GM19099 (cell line): ENCODE data around the gene LRRC19.

Source experiments
- POLR2A ChIP-seq: IDR thresholded peaks from 3 replicates; pipeline ENCODE4 v1.6.1; 2011; ENCODE audit warnings: low read depth; ENCODE audit not compliant: insufficient read length; ENCODE audit errors: extremely low read depth

Gene LRRC19, protein sequence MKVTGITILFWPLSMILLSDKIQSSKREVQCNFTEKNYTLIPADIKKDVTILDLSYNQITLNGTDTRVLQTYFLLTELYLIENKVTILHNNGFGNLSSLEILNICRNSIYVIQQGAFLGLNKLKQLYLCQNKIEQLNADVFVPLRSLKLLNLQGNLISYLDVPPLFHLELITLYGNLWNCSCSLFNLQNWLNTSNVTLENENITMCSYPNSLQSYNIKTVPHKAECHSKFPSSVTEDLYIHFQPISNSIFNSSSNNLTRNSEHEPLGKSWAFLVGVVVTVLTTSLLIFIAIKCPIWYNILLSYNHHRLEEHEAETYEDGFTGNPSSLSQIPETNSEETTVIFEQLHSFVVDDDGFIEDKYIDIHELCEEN

DNA sequence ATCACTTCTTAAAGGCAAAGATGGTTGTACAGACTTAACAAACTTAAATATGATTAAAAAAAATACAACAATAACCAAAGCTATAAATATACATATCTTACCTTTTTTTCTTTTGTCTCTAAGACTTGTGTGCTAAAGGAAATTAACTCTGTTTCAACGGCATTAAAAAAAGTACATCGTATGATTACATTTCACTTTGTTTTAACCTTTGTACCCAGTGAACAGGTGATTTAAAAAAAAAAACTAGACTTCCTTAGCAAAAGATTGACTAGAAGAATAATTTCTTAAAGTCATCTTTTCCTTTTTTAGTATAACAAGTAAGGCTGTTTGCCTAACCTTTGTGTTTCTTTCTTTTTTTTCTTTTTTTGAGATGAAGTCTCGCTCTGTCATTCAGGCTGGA lies at the start of gene LRRC19:
Gene LRRC19, minus strand, starts transcription at position 182 of the 400 bp plus-strand sequence. CDS start 5,978 bp downstream, outside the sequence.
- TF ChIP-seq POLR2A: no peak

DNA sequence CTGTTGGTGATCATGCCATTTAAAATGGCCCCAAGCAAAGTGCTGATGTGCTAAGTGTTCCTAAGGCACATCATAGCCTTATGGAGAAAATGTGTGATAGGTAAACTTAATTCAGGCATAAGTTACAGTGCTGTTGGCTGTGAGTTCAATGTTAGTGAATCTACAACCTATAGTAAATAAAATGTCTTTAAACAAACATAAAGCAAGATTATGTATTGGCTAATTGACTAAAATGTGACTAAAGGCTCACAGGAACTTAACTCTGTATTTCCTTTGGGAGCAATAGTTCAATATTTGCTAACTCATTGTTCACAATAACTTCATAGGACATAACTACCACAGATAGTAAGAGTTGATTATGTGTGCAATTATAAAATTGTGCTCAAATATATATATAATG lies 49.4 kb upstream of the LRRC19 start:
- no peak for TF ChIP-seq POLR2A

DNA sequence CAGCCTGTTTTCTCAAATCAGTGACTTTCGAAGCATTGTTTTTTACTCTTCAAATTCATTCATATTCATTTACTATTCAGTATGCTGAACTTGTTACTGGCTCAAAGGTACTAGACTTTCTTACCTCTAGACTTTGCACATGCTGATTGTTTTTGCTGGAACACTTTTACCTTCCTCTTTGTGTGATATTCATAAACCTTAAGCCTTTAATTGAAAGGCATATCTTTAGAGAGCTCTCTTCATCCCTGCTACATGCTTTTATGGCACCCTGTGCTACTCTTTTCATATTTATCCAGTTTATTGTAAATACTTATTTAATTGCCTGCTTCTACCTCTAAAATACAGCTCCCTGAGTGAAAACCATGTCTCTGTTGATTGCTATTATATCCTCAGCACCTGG lies 48.7 kb upstream of the LRRC19 start:
- no peak for TF ChIP-seq POLR2A

DNA sequence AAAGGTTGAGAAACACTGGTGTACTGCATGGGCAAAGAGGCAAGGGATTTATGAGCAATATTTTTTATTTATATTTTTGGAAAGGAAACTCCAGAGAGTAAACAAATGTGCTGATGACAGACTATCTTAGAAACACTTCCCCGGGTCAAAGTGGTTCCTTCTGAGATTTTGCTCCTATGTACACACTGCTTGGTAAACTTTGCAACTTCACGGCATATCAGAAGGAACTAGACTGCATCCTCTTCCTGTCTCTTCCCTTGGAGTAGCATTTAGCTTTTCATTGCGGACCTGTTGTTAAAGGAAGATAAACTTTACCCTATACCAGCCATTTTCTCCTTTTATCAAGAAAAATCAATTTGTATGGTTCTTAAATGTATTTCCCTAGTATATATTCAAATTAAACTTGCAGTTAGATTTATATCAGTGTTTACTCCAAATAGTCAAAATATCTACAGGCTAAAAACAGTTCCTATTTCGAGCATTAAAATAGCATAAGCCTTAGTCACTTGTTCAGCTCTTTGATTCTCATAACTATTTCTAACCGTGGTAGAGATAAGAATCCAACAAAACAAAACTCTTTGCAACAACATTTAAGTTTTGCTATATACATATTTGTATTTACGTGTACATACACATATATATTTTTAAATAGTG lies 48.0 kb upstream of the LRRC19 start:
- TF ChIP-seq POLR2A: no peak

DNA sequence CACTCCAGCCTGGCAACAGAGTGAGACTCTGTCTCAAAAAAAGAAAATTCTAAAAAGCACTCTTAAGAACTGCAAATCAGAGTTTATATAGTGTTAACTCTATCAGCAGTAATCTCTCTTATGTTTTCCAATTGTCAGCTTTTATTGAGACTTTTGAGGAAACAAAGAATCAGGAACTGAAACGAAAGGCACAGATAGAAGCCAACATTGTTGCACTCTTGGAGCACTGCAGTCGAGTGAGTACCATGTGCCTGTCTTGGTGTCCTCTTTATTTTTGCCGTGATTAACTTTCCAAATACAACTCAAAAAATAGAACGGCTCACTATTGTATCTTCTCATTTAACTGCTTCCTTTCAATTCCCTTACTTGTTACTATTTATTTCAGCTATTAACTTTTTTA lies 41.7 kb upstream of the LRRC19 start:
- TF ChIP-seq POLR2A: no peak

DNA sequence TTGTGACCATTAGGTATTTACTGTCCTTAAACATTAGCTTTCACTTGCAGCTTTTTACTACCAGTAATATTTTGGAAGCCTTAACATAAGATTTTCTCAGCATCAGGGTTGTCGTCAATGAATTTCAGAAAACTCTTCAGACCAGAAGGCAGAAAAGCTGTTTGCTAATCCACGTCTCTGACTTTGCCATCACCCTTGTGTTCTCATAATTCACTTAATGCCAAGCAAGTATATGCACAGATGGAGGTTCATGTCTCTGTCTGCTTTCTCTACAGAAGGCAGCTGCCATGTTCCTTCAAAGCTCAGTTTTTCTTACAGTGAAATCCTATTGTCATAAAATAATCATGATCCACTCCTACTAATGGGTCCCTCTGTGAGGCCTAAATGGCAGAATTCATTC lies 37.7 kb upstream of the LRRC19 start:
- TF ChIP-seq POLR2A: no peak

DNA sequence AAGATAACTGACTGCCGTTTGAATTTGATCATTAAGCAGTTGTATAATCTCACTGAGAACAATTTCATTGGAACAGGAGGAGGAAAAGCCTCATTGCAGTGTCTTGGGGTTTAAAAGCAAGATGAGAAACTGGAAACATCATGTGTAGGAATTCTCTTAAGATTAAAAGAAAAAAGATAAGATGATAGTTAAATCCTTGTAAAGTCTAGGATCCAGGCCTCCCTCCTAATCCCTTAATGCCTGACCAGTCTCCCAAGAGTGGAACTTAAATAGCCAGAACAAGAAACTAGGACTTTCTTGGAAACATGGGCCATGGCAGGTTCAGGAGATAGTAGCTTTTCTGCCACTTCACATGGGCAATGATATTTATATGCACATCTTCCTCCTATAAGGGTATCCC lies 37.0 kb upstream of the LRRC19 start:
- TF ChIP-seq POLR2A: no peak

DNA sequence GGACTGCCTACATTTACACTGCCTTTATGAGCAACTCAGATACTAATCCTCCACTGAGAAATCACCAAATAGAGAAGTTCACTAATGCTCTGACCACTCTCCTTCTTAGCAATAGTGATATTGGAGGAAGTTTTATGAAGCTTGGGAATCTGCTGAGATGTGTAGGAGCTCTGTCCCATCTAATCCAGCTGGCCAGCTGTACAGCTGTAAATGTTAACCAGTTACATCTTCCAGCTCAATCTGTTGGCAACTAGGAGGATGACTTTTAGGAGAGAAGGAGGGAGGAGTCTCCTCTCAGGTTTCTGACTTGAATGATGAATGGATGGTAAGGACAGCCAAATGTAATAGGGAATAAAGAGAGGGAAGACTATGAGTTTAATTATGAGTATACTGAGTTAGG lies 36.3 kb upstream of the LRRC19 start:
- no peak for TF ChIP-seq POLR2A

DNA sequence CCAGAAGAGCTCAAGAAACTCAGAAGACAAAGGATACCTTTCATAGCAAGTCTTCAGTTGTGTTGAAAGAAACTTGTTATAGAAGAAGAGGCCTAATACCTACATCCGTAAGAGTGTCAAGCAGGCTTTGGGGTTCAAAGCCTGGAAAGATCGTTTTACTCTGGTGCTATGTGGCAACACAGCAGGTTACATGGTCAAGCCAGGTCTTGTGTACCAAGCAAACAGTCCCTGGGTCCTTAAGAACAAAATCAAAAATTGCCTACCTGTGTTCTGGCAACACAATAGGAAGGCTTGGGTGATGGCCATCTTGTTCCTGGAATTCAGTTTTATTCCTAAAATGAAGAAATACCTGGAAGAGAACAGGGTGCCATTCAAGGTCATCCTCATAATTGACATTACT lies 32.0 kb upstream of the LRRC19 start:
- TF ChIP-seq POLR2A: no peak

DNA sequence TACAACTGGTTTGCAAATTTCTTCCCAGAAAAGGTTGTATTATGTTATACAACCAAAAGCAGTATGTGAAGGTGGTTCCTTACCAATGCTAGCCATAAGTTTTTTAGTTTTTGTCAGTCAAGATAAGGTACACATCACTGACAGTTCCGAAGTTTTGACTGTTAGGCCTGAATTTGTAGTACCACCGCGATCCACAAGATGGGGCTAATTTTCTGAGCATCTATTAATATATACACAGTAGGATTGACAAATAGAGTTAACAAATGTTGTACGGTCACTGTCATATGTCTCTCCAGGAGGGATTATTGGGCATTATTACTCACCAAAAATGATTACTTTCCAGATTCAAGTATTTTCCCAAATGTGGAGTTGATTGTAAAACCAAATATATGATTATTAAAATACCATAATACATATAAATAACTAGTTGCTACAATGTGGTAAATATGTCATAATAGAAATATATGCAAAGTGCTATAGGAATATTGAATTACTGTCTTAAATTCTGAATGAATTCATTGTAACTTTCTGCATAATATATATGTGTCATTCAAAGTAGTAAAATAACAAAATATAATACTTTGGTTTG lies 28.4 kb upstream of the LRRC19 start:
- TF ChIP-seq POLR2A: no peak

DNA sequence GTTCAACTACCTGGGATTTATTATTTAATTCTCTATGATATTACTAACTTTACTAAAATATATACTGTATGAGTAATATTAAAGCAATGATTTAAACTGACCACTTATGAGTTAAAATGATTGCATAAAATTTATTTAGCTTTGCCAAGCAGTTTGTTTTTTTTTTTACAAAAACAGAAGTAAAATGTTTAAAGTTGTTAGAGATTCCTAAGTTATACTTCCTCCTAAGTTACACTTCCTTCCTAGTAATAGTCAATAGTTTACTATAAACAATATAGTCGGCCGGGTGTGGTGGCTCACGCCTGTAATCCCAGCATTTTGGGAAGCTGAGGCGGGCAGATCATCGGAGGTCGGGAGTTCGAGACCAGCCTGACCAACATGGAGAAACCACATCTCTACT lies 23.7 kb upstream of the LRRC19 start:
- TF ChIP-seq POLR2A: no peak

DNA sequence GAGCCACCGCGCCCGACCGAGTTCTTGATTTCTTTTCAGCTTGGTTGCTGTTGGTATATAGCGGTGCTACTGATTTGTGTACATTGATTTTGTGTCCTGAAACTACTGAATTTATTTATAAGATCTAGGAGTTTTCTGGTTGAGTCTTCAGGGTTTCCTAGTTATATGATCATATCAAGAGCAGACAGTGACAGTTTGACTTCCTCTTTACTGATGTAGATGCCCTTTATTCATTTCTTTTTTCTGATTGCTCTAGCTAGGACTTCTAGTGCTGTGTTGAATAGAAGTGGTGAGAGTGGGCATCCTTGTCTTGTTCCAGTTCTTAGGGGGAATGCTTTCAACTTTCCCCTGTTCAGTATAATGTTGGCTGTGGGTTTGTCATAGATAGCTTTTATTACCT lies 17.4 kb upstream of the LRRC19 start:
- no peak for TF ChIP-seq POLR2A

DNA sequence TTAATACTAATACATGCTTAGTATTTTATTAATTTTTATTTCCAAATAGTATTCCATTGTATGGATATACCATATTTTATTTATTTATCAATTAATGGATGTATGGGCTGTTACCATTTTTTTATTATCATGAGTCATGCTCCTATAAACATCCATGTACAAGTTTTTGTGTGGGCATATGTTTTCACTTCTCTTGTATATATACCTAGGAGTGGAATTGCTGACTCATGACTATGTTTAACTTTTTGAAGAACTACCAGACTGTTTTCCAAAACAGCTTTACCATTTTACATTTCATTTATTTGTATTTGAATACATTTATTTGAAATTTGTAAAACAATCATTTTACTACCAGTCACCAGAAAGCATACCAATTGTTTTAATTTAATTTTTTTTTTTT lies 14.1 kb upstream of the LRRC19 start:
- TF ChIP-seq POLR2A: no peak

DNA sequence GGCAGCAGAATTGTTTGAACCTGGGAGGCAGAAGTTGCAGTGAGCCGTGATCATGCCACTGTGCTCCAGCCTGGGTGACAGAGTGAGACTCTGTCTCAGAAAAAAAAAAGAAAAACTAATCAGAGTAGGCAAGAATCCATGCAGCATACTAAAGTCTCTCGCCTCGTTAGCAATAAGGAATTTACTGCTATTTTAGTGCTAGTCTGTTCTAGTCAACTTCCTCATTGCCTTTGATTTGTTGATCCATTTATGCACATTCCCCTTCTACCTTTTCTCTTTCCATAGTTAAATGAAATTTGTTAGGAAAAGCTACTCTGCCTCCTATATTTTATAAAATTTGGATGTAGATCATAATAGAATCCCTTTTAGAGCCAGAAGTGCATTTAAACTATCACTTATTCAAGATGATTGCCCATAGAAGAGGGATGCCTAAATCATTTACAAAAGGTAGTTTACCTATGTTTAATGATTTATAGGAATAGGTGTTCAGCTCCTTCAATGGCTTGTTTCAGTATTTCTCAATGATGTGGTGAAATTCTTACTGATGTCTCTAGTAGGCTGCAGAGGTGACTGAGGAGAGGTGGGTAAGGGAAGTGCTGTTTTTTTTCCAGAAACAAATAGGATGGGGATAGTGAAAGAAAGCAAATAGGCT lies 1.9 kb downstream of the LRRC19 start:
- no peak for TF ChIP-seq POLR2A

DNA sequence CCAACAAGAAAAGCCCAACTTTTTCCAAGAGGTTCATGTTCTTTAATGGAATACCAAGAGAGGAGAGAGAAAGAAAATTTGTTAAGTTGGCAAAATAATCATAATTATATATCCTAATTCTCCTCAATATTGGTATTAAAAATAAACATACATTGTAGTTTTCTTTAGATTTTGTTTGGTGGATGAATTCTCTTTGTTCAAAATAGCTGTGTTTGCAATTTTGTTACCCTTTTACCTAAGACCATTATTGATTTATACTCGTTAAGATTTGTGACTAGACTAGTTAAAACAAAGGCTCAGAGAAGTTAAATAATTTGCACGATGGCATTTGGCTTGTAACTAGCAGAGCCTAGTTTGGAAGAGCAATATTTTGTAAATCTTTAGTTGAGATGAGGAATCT lies 9.7 kb downstream of the LRRC19 start:
- no peak for TF ChIP-seq POLR2A

DNA sequence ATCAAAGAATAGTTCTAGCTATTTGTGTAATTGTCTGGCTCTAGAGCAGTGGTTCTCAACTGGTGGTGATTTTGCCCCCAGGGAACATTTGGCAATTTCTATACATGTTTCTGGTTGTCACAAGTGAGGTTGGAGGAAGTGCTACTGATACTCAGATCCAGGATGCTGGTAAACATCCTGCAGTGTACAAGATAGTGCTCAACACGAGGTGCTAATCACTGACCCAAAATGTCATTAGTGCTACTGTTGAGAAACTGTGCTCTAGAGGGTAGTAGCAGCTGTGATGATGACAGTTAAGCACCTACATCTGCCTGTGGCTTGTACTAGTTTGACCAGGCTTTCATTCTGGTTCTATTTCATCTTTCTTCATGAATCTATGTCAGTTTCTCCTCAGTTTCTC lies 22.1 kb downstream of the LRRC19 start:
- no peak for TF ChIP-seq POLR2A
